OCI-LY7 (cell line): ENCODE results near the gene GFI1. TPM values are rescaled to one million over a fixed set of nuclear protein-coding genes. Genes with fewer than 3 reads are reported as not detected.
"Not testable (repeated sequence)": the region's sequence is repeated elsewhere in the genome, so short reads cannot be mapped to it uniquely, and the experiment has no call there.

Experiments used
- Bru-seq: library from RNA; stranded (reverse); fragments of 400-500 nt; gene quantifications from one replicate; lab custom pipeline; 2021; lab: Mats Ljungman, UMichigan
- BruChase-seq, 2 experiments: library from RNA; stranded (reverse); fragments of 400-500 nt; gene quantifications; one replicate each; lab custom pipeline; 2021; lab: Mats Ljungman, UMichigan
- BruUV-seq: library from RNA; stranded (reverse); fragments of 400-500 nt; replicated peaks from 2 replicates; lab custom pipeline; 2021; lab: Mats Ljungman, UMichigan
- CTCF ChIA-PET: fragments of 300-600 bp; sonication (Branson Sonifier 250); formaldehyde crosslinking; loops from one replicate; lab custom pipeline; 2022; ENCODE audit warnings: antibody characterized with exemption; ENCODE audit not compliant: unreplicated experiment; lab: Charles Lee
- POLR2A ChIA-PET: fragments of 300-600 bp; sonication (Branson Sonifier 250); formaldehyde crosslinking; loops from one replicate; lab custom pipeline; 2022; ENCODE audit warnings: antibody characterized with exemption; lab: Charles Lee
- DNase-seq: peaks from one replicate; pipeline ENCODE4 v3.0.0-alpha.2; 2015; ENCODE audit warnings: low spot score
- H2AFZ ChIP-seq: fragments of 200-600 bp; sonication (generic), shearing (Covaris generic); 2 replicates; pipeline ENCODE4 v1.6.1; 2014; ENCODE audit warnings: mild to moderate bottlenecking, antibody characterized with exemption, low read length, moderate library complexity
- H3K27ac ChIP-seq: fragments of 200-600 bp; sonication (generic); 2 replicates; pipeline ENCODE4 v1.5.1; 2014; ENCODE audit warnings: mixed run types, low read depth, mild to moderate bottlenecking, moderate library complexity, low read length, inconsistent platforms; ENCODE audit not compliant: poor library complexity, severe bottlenecking
- H3K36me3 ChIP-seq: fragments of 200-600 bp; sonication (generic); 2 replicates; pipeline ENCODE4 v1.6.1; 2014; ENCODE audit warnings: mild to moderate bottlenecking, antibody characterized with exemption, low read length, moderate library complexity, mixed read lengths; ENCODE audit not compliant: insufficient read depth
- H3K4me1 ChIP-seq: fragments of 200-600 bp; sonication (generic); 2 replicates; pipeline ENCODE4 v1.5.1; 2014; ENCODE audit warnings: mild to moderate bottlenecking, low read length; ENCODE audit not compliant: insufficient read depth, poor library complexity, severe bottlenecking
- H3K4me2 ChIP-seq: fragments of 200-600 bp; sonication (generic); 2 replicates; pipeline ENCODE4 v1.6.1; 2014; ENCODE audit warnings: mild to moderate bottlenecking, low read length
- H3K4me3 ChIP-seq: fragments of 200-600 bp; sonication (generic); 2 replicates; pipeline ENCODE4 v1.5.1; 2014; ENCODE audit warnings: mild to moderate bottlenecking, low read depth, low read length; ENCODE audit not compliant: poor library complexity, severe bottlenecking
- H3K79me2 ChIP-seq: fragments of 200-600 bp; sonication (generic); 2 replicates; pipeline ENCODE4 v1.6.1; 2016; ENCODE audit warnings: low read depth, mild to moderate bottlenecking, low read length, moderate library complexity, mixed read lengths; ENCODE audit not compliant: insufficient read depth
- H3K9me2 ChIP-seq: fragments of 200-600 bp; sonication (generic); 2 replicates; pipeline ENCODE4 v1.6.1; 2016; ENCODE audit warnings: mild to moderate bottlenecking, low read length, mixed read lengths; ENCODE audit not compliant: insufficient read depth
- H3K9me3 ChIP-seq: fragments of 200-600 bp; sonication (generic); 2 replicates; pipeline ENCODE4 v1.6.1; 2014; ENCODE audit warnings: mild to moderate bottlenecking, mixed run types, low read length, mixed read lengths
- H4K20me1 ChIP-seq: fragments of 200-600 bp; sonication (generic); 2 replicates; pipeline ENCODE4 v1.6.1; 2014; ENCODE audit warnings: mild to moderate bottlenecking, antibody characterized with exemption, low read length, moderate library complexity, mixed read lengths; ENCODE audit not compliant: insufficient read depth
- intact Hi-C: fragments of 100-400 bp; cut with micrococcal nuclease; formaldehyde crosslinking; loops from one replicate; pipeline ENCODE4 v1.10.0; 2022; ENCODE audit not compliant: unreplicated experiment
- long read RNA-seq: library from polyadenylated mRNA; stranded (forward); transcript quantifications from one replicate; pipeline ENCODE4 v2.0.0, GENCODE V29; 2022
- total RNA-seq, 2 experiments: library from RNA; depleted of rRNA in 1 of 2; stranded (reverse); fragments of >200 nt in 1 of 2; shearing (Covaris generic) in 1 of 2; gene quantifications; 2 replicates each; pipeline ENCODE4 v1.2.3, GENCODE V29; 2014 to 2022
- TF ChIP-seq, protein P1 (sequence below): fragments of 200-600 bp; sonication (generic); conservative IDR thresholded peaks from 2 replicates; pipeline ENCODE4 v1.5.1; 2014; ENCODE audit warnings: mild to moderate bottlenecking, antibody characterized with exemption, low read length, moderate library complexity, mixed read lengths

Gene GFI1
- 0.44 and 0.50 TPM in 2 replicates for total RNA-seq (2014; rRNA removed; shearing (Covaris generic))
- 0.30 and 1.1 TPM in 2 replicates for total RNA-seq (2022)
- Bru-seq, nascent RNA, result percentile 27 among the genes with signal in this experiment
- BruChase-seq, experiment 1, labeled RNA remaining after a 6-hour chase, result percentile 20 among the genes with signal in this experiment
- percentile 27 among the genes with signal in this experiment for BruChase-seq, experiment 2, labeled RNA remaining after a 2-hour chase
- long read RNA-seq, partial matches to known transcripts, result 0 of 1 reads
- long read RNA-seq, other reads (novel, unspliced or antisense), result 1 of 1 reads

DNA sequence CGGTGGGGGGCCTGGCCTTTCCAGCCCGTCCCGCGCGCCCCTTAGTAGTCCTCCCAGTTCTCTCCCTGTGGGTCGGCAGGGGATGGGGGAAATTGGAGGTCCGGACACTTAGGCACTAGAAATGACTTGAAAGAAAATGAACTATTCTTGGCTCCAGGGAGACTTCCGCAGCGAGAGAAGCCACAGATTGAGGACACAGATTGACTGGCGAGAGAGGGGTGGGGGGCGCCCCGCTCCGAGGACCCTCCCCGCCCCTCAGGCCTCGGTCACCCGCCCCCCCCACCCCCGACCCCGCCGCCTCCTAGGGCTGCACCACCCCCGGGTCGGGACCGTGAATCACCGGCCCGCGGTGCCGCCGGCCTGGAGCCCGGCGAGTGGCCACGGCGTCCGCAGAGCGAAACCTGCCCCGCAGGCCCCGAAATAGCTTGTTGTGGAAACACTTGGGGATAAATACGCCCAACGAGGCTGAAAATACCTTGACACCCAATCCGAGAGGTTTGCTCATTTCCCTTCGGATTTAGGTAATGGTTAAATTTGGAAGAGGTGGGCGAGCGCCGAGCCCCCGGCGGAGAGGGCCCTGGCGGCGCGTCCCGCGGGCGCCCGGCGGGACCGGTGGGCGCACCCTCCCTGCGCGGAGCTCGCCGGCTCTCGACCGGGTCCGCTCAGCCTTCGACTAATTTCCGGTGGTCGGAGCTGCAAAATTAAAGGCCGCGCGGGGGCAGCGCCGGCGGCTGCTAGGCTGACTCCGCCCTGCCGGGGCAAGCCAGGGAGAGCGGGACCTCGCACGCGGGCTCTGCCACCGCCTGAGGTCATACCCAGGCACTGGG, at the start of gene GFI1:
TSS of gene GFI1 (minus strand) at position 675 of the 827 bp plus-strand sequence. CDS start 3,438 bp downstream, outside the sequence.
- intact Hi-C loops, result no loop called here
- no peaks in the 10 kb centered on the region for H3K36me3 ChIP-seq
- ChIA-PET POLR2A (no interaction called here), CTCF (interaction anchor here (0.6 kb wide), 1 partner anchor 243 kb away, joined by 3 read pairs; no protein-coding TSS in a partner anchor)
- H3K79me2 ChIP-seq, result no peaks in the 10 kb centered on the region
- H3K4me2 ChIP-seq, result peak within 1 kb of the TSS; percentile 98
- peaks cover 24% of the 10 kb centered on the region for H3K4me1 ChIP-seq
- TF ChIP-seq, protein P1, sequence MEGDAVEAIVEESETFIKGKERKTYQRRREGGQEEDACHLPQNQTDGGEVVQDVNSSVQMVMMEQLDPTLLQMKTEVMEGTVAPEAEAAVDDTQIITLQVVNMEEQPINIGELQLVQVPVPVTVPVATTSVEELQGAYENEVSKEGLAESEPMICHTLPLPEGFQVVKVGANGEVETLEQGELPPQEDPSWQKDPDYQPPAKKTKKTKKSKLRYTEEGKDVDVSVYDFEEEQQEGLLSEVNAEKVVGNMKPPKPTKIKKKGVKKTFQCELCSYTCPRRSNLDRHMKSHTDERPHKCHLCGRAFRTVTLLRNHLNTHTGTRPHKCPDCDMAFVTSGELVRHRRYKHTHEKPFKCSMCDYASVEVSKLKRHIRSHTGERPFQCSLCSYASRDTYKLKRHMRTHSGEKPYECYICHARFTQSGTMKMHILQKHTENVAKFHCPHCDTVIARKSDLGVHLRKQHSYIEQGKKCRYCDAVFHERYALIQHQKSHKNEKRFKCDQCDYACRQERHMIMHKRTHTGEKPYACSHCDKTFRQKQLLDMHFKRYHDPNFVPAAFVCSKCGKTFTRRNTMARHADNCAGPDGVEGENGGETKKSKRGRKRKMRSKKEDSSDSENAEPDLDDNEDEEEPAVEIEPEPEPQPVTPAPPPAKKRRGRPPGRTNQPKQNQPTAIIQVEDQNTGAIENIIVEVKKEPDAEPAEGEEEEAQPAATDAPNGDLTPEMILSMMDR, result no peak
- peak within 1 kb of the TSS; percentile 59 for H2AFZ ChIP-seq
- no TSS peak for BruUV-seq
- no peak for DNase-seq
- H3K4me3 ChIP-seq, result peak within 1 kb of the TSS; percentile 65
- H4K20me1 ChIP-seq, result no peaks in the 10 kb centered on the region
- H3K27ac ChIP-seq, result no peak within 1 kb of the TSS
- no peaks in the 10 kb centered on the region for H3K9me2 ChIP-seq
- no peaks in the 10 kb centered on the region for H3K9me3 ChIP-seq

DNA sequence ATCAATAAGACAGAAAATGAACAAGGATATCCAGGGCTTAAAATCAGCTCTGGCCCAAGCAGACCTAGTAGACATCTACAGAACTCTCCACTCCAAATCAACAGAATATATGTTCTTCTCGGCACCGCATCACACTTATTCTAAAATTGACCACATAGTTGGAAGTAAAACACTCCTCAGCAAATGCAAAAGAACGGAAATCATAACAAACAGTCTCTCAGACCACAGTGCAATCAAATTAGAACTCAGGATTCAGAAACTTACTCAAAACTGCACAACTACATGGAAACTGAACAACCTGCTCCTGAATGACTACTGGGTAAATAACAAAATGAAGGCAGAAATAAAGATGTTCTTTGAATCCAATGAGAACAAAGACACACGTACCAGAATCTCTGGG, 45.6 kb upstream of the GFI1 start:
- H3K4me2 ChIP-seq, DNase-seq, BruUV-seq, H3K79me2 ChIP-seq, POLR2A ChIA-PET, CTCF ChIA-PET, H2AFZ ChIP-seq, H3K36me3 ChIP-seq, H3K4me1 ChIP-seq, H3K9me2 ChIP-seq, H3K4me3 ChIP-seq, intact Hi-C loops, H3K9me3 ChIP-seq, H4K20me1 ChIP-seq, H3K27ac ChIP-seq: not testable (repeated sequence)

DNA sequence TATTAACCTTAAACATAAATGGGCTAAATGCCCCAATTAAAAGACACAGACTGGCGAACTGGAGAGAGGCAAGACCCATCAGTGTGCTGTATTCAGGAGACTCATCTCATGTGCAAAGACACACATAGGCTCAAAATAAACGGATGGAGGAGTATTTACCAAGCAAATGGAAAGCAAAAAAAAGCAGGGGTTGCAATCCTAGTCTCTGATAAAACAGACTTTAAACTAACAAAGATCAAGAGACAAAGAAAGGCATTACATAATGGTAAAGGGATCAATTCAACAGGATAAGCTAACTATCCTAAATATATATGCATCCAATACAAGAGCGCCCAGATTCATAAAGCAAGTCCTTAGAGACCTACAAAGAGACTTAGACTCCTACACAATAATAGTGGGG, 45.2 kb upstream of the GFI1 start:
- H3K9me3 ChIP-seq, H2AFZ ChIP-seq, H3K4me2 ChIP-seq, H3K79me2 ChIP-seq, H4K20me1 ChIP-seq, H3K9me2 ChIP-seq, DNase-seq, BruUV-seq, H3K4me1 ChIP-seq, CTCF ChIA-PET, H3K4me3 ChIP-seq, H3K27ac ChIP-seq, H3K36me3 ChIP-seq, intact Hi-C loops: not testable (repeated sequence)
- POLR2A ChIA-PET, result interaction anchor here (1.0 kb wide), 1 partner anchor 9 kb away, joined by 3 read pairs; no protein-coding TSS in a partner anchor
